PFSK-1 (cell line): ENCODE data around the gene TBR1.

Source experiments
- FOXP2 ChIP-seq: optimal IDR thresholded peaks from 2 replicates; pipeline ENCODE3; 2011; ENCODE audit warnings: borderline replicate concordance, control low read depth, inconsistent platforms; ENCODE audit not compliant: insufficient read depth; ENCODE audit errors: extremely low read length, extremely low read depth
- POLR2AphosphoS5 ChIP-seq: IDR thresholded peaks from 2 replicates; pipeline ENCODE4 v1.6.1; 2012; ENCODE audit warnings: low read depth, mild to moderate bottlenecking, control low read depth, low read length, moderate library complexity
- SIN3A ChIP-seq: IDR thresholded peaks from 2 replicates; pipeline ENCODE4 v1.6.1; 2012; ENCODE audit warnings: mild to moderate bottlenecking, low read length, moderate library complexity, borderline replicate concordance; ENCODE audit not compliant: insufficient read depth
- TAF1 ChIP-seq: IDR thresholded peaks from 2 replicates; pipeline ENCODE4 v1.6.1; 2012; ENCODE audit warnings: low read length, control low read depth, borderline replicate concordance; ENCODE audit not compliant: insufficient read depth
- TF ChIP-seq, protein P1 (sequence below), 2 experiments: IDR thresholded peaks; 2 replicates each; pipeline versions ENCODE4 v1.6.1 to v1.8.0; 2011 to 2012; ENCODE audit warnings: low read depth in 2 of 2, low read length in 2 of 2, control low read depth in 1 of 2, inconsistent platforms in 1 of 2, mild to moderate bottlenecking in 1 of 2, moderate library complexity in 1 of 2; ENCODE audit not compliant: insufficient read depth in 1 of 2

- TF ChIP-seq POLR2AphosphoS5 = no peak
- no peak for TF ChIP-seq SIN3A
- no peak for TF ChIP-seq TAF1
- TF ChIP-seq, protein P1, sequence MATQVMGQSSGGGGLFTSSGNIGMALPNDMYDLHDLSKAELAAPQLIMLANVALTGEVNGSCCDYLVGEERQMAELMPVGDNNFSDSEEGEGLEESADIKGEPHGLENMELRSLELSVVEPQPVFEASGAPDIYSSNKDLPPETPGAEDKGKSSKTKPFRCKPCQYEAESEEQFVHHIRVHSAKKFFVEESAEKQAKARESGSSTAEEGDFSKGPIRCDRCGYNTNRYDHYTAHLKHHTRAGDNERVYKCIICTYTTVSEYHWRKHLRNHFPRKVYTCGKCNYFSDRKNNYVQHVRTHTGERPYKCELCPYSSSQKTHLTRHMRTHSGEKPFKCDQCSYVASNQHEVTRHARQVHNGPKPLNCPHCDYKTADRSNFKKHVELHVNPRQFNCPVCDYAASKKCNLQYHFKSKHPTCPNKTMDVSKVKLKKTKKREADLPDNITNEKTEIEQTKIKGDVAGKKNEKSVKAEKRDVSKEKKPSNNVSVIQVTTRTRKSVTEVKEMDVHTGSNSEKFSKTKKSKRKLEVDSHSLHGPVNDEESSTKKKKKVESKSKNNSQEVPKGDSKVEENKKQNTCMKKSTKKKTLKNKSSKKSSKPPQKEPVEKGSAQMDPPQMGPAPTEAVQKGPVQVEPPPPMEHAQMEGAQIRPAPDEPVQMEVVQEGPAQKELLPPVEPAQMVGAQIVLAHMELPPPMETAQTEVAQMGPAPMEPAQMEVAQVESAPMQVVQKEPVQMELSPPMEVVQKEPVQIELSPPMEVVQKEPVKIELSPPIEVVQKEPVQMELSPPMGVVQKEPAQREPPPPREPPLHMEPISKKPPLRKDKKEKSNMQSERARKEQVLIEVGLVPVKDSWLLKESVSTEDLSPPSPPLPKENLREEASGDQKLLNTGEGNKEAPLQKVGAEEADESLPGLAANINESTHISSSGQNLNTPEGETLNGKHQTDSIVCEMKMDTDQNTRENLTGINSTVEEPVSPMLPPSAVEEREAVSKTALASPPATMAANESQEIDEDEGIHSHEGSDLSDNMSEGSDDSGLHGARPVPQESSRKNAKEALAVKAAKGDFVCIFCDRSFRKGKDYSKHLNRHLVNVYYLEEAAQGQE (IDR thresholded peaks at IDR 0.05; ENCODE audit: insufficient read depth in 1 of 2, low read depth in 2 of 2, low read length in 2 of 2) = no peak
- TF ChIP-seq FOXP2 = no peak
Measured at GRCh38 chr2:161384864-161385263, 31.2 kb upstream of the TBR1 start.
